GM21447 (cell line): ENCODE data around the gene IQGAP1.
"Not testable (repeated sequence)": the region's sequence is repeated elsewhere in the genome, so short reads cannot be mapped to it uniquely, and the experiment has no call there.

ENCODE experiments used
- ATAC-seq: cut with Tn5 transposase; IDR thresholded peaks from one replicate; pipeline ENCODE4 v1.9.1; 2021; ENCODE audit not compliant: unreplicated experiment

The IQGAP1 gene

DNA sequence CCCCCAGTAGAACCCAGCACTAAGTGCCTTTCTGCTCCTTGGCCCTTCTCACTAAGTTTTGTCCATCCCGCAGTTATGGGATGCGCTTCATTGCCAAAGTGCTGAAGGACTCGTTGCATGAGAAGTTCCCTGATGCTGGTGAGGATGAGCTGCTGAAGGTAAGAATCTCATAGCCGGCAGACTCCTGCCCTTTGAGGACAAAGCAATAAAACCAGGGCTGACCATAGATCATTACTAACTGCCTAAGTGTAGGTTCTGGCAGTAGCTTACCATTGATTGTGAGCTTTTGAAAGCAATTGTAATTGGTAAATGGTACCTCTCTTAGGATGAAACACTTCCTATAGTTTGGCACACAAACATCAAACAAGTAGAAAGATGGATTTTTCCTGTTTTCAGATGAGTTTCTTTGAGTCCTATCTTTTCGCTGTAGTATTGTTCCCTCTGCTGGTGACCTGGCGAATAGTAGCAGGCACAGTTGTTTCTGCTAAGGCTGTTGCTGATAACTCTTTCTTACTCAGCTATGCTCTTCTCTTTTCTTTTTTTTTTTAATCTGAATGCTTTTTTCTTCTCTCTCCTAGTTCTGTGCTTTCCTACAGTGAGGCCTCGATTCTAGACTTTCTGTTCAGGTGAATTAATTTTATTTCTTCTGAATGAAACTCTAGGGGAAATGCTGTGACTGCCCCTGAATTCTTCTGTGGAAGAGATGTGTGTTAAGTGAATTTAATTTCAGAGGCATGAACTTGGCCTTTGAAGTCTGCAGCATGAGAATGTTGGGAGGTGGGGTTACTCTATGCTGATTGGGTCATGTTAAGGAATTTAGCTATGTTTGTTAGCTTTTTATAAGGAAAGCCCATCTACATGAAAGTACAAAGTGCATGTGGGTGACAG, 94.3 kb downstream of the IQGAP1 start:
- no peak for ATAC-seq

DNA sequence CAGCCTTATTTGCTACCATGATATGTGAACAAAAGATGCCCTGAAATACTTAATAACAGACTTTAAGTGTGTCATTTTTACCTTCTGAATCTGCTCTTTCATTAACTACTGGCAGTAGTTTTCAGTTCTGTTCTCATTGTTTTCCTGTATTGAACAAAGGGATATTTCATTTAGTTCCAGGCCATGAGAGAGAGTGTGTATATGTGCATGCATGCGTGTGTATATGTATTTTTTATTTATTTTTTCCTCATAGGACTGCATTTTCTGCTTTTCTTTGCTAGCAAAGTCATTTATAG, 94.9 kb downstream of the IQGAP1 start:
- ATAC-seq = no peak

DNA sequence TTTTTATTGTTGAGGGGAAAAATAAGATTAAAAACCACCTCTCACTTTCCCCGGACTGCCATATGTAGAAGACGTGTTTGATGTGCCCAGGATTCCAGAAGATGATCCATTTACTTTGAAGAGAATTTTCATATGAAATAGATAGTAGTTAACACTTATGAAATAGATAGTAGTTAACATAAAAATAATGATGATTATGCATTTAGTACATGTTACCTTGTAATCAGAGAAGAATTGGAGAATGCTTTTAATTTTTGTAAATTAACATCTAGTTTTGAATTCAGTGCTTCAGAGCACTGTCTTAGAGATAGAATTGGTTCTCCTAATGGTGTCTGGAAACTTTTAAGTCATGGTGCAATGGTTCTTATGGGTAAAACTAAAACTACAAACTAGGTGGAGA, 95.6 kb downstream of the IQGAP1 start:
- no peak for ATAC-seq

DNA sequence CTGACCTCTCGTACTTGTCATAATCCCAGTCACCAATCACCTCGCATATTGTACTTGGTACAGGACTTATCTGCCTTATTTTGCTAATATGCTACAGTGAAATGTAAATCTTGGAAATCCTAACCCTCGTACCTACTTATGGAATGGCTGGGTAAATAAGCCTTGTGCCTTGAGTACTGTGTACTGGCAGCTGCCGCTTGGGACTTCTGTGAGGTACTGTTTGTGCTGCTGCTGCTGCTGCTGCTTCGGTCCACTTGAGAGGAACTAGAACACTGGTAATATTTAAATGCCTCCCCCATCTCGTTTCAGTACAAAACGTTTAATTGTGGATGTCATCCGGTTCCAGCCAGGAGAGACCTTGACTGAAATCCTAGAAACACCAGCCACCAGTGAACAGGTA, 99.1 kb downstream of the IQGAP1 start:
- ATAC-seq = no peak

DNA sequence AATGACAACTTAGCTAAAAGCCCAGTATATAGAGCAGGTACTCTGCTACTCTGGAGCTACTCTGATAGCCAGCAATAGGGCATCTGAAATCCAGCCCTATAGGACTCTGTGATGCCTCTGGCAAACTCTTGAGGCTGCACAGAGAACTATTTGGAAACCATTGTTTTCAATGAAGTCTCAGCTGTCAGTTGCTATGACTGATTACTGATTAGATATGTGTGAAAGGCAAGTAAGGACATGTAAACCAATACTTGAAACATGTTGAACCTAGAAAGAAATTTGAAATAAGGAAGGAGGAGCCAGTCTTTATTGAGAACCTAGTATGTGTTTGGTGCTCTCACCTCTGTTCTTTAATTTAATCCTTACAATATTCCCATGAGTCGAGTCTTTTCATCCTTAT, 101.5 kb downstream of the IQGAP1 start:
- no peak for ATAC-seq

DNA sequence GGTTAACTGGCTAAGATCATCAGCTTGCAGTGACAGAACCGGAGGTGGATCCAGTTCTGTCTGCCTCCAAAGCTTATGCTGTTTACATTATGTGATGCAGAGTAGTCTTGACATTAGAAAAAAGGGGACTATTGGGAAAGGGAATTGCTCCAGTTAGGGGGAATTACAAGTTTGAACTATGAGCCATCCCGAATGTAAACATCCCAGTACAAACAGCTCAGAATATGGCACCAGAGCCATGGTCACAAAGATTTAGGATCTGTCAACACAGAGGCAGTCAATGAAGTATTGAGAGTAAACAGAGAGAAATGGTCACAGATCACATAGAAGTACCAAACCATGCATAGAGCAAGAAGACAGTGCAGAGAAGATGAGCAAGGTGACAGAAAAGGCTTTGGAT, 101.9 kb downstream of the IQGAP1 start:
- no peak for ATAC-seq

DNA sequence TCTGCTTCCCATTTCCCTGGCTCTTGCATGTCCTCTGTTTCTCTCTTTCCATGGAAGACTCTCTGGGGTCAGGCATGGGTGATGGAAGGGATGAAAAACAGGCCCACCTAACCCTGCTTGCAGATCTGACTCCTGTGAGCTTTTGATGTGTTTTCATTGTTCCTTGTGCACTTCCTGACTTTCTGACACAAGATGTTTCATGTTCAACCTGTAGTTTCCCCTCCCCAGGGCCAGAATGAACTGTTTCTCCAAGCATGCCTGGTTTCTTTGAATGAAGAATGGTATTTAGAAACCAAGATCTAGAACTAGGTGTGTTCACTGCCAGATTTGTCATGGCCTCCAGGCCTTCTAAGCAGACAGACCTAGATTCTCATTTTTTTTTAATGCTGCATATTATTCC, 105.6 kb downstream of the IQGAP1 start:
- no peak for ATAC-seq

DNA sequence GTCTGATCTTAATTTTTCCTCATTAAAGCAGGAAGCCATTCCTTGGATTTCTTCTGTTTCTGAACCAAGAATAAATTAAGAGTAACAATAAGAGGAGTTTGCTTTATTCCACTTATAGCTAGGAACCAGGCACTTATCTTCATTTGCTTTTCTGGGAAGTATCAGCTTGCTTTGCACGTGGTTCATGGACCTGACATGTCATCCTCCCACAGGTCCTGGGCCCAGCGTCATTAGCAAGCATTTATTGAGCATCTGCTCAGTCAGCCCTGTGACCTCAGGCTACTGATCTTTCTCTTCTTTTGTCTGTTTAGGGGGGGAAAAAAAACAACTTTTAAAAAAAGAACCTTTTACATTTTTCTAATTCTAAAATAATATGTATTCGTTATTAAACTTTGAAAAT, 107.0 kb downstream of the IQGAP1 start:
- ATAC-seq = no peak

DNA sequence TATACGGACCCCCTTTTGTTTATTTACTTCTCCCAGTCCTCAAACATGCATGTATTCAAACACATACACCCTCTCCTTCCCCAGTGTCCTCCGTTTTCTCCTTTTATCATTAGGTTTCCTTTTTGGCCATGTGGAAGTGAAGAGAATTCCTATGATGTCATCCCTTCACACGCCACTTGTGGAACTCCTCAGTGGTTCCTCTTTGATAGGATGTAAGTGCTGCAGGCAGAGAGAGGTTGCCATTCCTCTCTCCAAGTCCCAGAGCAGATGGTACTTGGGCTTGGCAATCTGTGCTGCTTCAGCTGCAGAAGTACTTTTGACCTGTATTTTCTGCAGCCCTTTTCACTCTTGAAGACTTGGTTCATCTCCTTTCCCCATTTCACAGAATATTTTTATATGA, 108.7 kb downstream of the IQGAP1 start:
- ATAC-seq = no peak

DNA sequence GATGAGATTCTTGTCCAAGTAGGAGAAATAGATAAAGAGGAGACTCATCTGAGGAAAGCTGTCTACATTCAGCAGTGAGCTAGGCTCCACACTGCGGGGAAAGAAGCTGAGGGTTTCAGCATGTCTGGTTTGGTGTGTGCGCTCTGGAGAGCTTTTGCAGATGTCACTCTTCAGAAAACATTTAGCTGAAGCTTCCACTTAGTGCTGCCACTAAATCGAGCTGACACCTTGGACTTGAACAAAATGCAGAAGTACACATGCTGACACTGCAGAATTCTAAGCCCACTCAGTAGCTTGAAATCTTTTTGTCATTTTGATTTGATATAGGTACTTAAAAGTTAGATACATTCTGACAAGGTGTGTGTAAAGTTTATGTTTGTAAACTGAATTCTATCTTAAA, 109.3 kb downstream of the IQGAP1 start:
- no peak for ATAC-seq

DNA sequence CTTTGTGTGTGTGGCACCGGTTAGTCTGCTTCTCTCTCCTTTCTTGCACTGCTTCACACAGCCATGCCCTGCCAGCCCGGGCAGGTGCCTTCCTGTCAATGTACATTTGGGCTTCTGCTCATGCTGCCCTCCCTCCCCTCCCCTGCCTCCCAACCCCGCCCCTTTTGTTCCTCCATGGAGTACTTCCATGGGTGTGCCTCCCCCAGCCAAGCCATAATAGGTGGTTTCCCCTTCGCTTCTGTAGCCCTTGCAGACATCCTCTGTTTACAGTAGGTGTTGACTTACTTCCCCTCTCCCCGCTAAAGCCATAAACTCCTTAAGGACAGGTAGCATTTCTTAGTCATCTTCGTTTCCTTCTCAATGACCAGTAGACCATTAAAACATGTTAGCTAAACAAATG, 109.9 kb downstream of the IQGAP1 start:
- ATAC-seq = no peak

DNA sequence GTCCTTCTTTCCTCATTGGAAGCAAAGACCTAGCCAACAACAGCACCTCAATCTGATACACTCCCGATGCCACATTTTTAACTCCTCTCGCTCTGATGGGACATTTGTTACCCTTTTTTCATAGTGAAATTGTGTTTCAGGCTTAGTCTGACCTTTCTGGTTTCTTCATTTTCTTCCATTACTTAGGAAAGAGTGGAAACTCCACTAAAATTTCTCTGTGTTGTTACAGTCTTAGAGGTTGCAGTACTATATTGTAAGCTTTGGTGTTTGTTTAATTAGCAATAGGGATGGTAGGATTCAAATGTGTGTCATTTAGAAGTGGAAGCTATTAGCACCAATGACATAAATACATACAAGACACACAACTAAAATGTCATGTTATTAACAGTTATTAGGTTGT, 112.1 kb downstream of the IQGAP1 start:
- ATAC-seq = no peak

DNA sequence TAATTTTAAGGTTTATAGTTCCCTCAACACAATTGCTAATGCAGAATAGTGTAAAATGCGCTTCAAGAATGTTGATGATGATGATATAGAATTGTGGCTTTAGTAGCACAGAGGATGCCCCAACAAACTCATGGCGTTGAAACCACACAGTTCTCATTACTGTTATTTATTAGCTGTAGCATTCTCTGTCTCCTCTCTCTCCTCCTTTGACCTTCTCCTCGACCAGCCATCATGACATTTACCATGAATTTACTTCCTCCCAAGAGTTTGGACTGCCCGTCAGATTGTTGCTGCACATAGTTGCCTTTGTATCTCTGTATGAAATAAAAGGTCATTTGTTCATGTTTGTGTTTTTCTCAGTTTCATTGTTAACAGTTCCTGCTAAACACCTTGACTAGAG, 113.9 kb downstream of the IQGAP1 start:
- no peak for ATAC-seq

DNA sequence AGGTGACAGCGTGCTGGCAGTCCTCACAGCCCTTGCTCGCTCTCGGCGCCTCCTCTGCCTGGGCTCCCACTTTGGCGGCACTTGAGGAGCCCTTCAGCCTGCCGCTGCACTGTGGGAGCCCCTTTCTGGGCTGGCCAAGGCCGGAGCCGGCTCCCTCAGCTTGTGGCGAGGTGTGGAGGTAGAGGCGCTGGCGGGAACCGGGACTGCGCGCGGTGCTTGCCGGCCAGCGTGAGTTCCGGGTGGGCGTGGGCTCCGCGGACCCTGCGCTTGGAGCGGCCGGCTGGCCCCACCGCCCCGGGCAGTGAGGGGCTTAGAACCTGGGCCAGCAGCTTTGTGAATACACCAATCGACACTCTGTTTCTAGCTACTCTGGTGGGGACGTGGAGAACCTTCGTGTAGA, 122.7 kb downstream of the IQGAP1 start:
- ATAC-seq = not testable (repeated sequence)

DNA sequence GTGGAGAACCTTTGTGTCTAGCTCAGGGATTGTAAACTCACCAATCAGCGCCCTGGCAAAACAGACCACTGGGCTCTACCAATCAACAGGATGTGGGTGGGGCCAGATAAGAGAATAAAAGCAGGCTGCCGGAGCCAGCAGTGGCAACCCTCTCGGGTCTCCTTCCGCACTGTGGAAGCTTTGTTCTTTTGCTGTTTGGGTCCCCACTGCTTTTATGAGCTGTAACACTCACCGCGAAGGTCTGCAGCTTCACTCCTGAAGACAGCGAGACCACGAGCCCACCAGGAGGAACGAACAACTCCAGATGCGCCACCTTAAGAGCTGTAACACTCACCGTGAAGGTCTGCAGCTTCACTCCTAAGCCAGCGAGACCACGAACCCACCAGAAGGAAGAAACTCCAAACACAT, 123.2 kb downstream of the IQGAP1 start:
- ATAC-seq = not testable (repeated sequence)

DNA sequence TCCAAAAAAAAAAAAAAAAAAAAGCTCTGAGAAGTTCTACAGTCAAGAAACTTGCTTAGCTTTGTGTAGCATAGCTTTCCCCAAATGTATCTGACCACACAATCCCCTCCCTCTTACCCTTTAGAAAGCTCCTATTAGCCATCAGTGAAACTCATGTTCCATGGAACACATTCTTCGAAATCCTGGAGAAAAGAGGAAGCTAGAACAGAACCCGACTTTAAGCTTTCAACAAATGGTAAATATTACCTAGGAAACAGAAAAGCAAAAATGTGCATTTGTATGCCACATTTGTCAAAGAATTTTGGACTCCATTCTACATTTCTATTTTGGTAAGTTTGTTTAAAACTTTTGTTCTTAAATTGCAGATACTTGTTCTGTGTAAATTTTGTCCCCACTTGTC, 124.2 kb downstream of the IQGAP1 start:
- ATAC-seq = no peak

DNA sequence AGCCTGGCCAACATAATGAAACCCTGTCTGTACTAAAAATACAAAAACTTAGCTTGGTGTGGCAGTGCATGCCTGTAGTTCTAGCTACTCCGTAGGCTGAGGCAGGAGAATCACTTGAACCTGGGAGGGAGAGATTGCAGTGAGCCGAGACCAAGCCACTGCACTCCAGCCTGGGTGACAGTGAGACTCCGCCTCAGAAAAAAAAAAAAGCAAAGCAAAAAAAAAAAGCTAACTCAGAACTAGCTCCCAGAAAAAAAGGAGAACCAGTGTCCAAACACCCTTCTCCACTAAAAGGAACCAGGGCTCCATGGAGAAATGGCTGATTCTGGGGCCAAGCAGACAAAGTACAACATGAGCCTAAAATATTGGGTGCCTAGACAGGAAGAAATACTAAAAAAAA, 124.9 kb downstream of the IQGAP1 start:
- ATAC-seq = no peak

DNA sequence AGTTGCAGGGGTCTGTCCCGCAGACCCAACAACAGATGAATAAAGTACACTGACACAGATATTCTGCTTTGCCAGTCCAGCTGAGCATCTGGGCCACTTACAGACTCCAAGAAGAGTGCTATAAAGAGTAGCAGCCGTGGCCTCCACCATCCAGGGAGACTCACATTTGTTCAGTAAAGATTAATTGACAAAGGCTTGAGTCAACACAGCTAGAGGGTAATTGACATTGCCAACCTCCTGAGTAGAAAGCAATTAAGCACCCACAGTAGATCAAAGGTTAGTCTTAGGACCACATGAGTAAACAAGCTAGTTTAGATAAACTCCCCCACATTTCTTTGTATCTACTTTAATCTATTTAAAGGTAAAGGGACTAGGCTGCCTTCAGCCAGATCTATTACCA, 125.4 kb downstream of the IQGAP1 start:
- no peak for ATAC-seq

DNA sequence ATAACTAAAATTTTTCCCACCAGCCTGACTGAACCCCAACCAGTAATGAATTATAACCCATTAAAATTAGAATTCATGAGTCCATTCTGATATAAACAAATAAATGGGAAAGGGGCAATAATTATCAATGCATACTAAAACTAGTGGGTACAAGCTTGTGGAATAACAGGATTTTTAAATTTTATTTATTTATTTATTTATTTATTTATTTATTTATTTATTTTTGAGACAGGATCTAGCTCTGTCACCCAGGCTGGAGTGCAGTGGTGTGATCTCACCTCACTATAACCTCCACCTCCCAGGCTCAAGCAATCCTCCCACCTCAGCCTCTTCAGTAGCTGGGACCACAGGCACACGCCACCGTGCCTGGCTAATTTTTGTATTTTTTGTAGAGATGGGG, 125.9 kb downstream of the IQGAP1 start:
- not testable (repeated sequence) for ATAC-seq

DNA sequence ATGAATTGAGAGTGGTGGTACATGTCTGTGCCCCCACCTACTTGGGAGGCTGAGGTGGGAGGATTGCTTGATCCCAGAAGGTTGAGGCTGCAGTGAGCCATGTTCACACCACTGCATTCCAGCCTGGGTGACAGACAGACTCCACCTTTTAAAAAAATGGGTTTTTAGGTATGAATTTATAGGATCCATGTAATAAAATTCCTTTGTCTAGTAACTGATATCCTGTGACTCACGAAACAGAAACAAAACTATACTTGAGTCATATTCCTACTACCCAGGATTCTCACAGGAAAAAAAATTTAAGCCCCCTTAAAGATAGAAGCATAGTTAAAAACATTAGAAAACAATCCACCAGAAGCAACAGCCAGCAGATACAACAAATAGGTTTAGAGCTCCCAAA, 131.6 kb downstream of the IQGAP1 start:
- no peak for ATAC-seq

DNA sequence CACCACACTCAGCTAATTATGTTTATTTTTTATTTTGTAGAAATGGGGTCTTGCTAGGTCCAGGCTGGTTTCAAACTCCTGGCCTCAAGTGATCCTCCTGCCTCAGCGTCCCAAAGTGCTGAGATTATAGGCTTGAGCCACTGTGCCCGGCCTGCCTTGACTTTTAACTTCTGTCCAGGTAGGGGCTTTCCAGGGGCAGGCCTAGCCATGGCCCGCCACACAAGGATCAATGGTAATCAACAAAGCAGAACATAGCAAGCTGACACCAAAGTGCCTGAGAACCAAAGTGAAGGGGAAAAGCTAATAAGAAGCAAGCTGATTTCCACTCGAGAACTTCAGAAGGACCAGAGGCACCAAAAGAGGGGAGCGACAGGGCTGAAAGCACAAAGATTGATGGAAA, 132.3 kb downstream of the IQGAP1 start:
- no peak for ATAC-seq

DNA sequence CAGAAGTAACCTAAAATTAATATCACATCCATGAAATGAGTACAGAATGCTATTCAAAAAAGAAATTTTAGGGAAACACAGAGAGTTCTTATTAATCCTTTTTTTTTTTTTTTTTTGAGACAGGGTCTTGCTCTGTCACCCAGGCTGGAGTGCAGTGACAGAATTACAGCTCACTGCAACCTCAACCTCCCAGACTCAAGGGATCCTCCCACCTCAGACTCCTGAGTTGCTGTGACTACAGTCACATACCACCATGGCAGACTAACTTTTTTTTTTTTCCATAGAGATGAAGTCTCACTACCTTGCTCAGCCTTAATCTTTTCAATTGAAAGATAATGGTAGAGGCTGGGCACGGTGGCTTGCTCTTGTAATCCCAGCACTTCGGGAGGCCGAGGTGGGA, 135.3 kb downstream of the IQGAP1 start:
- no peak for ATAC-seq

DNA sequence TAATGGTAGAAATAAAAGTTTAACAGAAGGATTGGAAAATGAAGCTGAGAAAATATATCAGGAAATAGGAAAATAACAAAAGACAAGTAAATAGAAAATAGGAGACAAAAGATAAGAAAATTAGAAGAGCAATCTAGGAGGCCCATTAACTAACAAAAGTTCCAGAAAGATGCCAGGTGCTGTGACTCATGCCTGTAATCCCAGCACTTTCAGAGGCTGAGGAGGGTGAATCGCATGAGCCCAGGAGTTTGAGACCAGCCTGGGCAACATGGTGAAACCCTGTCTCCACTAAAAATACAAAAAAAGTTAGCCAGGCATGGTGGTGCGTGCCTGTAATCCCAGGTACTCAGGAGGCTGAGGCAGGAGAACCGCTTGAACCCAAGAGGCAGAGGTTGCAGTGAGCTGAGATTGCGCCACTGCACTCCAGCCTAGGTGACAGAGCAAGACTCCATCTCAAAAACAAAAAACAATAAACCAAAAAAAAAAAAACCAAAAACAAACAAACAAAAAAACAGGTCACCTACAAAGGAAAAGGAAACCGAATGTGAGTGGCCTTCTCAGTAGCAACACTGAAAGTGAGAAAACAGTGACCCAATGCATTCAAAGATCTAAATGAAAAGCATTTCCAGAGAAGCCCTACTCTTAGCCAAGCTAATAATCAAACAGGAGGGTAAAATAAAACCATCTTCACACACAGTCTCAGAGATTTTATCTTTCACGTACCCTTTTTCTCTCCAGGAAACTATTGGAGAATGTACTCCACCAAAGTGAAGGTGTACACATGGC, 136.2 kb downstream of the IQGAP1 start:
- ATAC-seq = peak; percentile 74
